Measurements from ENCODE around the gene ADGB. TPM values are rescaled to one million over a fixed set of nuclear protein-coding genes. Genes with fewer than 3 reads are reported as not detected.
A peak's percentile ranks its signal among the peaks of the same experiment; 100 is the strongest.
"Not testable (repeated sequence)": the region's sequence is repeated elsewhere in the genome, so short reads cannot be mapped to it uniquely, and the experiment has no call there.

ADGB gene
- total and polyA plus RNA-seq, 4 donors, result 0.98 to 6.6 (median 1.4) TPM

DNA sequence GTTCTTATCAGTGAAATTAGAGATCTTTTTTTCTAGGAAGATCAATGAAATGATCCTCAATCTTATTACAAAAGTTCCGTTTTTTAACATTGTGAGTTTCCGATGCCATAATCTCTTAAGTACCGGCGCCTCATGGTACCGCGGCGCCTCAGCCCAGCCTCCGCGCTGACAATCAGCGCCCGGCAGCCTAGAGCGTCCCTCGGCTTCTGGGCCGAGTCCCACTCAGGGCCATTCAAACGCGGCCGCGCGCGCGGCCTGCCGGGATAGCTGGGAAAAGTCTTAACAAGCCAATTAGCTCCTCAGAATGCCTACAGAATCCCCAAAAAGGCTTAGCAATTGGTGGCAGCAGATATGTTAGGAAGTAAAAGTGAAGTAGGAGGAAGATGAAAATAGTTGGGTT, 204.8 kb downstream of the ADGB start:
- peak in 2 of 6 donors; percentile 2 to 20 for DNase-seq (ENCODE audit: low read depth in 4 of 6, low spot score in 6 of 6)

DNA sequence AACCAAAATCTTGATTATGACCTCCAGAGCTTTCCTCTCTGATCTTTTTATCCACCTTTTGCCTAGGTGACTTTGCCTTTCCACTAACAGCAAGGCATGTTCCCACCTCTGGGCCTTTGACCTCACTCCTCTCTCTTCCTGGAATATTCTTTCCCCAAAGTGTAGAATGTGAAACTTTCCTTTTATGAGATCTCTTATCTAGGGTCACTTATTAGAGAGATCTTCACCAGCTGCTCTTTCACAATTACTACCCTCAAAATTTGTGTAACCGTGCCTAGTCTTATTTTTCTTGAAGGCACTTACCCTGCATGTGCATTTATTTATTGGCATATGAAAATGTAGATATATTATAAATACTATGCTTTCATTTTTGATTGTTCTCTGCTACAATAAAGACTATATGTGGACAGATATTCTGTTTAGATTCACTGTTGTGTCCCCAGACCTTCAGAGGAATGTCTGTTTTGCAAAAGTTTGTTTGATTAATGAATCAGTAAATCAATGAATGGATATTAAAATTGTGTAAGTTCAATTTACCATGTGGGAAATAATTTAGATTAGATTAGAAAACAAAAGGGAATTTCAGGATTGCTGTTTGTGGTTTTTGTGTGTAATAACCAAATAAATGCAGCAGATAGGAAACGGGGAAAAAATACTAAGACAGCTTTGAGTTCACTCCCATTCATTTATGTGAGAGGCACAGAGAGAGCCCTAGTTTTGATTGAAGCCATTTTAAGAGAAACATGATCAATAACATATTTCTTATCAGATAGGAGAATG, 207.0 kb downstream of the ADGB start:
- no peak for DNase-seq (ENCODE audit: low read depth in 4 of 6, low spot score in 6 of 6)
- Histone ChIP-seq H3K4me3 (ENCODE audit: low read depth, low read length) (no peak overlapping the region), H3K4me1 (ENCODE audit: control insufficient read depth, insufficient read depth, low read length) (no peaks in the 10 kb centered on the region), H3K9me3 (ENCODE audit: control insufficient read depth, insufficient read depth, low read length) (no peaks in the 10 kb centered on the region), H3K27me3 (ENCODE audit: control insufficient read depth, insufficient read depth, low read length) (no peaks in the 10 kb centered on the region), H3K36me3 (ENCODE audit: control insufficient read depth, insufficient read depth, low read length) (no peaks in the 10 kb centered on the region), H3K27ac (ENCODE audit: low read depth, low read length) (no peak overlapping the region)
- WGBS (ENCODE audit: insufficient coverage), result no CpG with 5 or more reads among the region's 2 CpGs

More for the DNA sequence above, 204.8 kb downstream of the ADGB start:
- WGBS (ENCODE audit: insufficient coverage), result 47% methylated on average over 19 of the region's 22 CpGs
- Histone ChIP-seq H3K4me3 (ENCODE audit: low read depth, low read length) (no peak overlapping the region), H3K9me3 (ENCODE audit: control insufficient read depth, insufficient read depth, low read length) (no peaks in the 10 kb centered on the region), H3K27me3 (ENCODE audit: control insufficient read depth, insufficient read depth, low read length) (no peaks in the 10 kb centered on the region), H3K27ac (ENCODE audit: low read depth, low read length) (no peak overlapping the region), H3K4me1 (ENCODE audit: control insufficient read depth, insufficient read depth, low read length) (no peaks in the 10 kb centered on the region), H3K36me3 (ENCODE audit: control insufficient read depth, insufficient read depth, low read length) (no peaks in the 10 kb centered on the region)

DNA sequence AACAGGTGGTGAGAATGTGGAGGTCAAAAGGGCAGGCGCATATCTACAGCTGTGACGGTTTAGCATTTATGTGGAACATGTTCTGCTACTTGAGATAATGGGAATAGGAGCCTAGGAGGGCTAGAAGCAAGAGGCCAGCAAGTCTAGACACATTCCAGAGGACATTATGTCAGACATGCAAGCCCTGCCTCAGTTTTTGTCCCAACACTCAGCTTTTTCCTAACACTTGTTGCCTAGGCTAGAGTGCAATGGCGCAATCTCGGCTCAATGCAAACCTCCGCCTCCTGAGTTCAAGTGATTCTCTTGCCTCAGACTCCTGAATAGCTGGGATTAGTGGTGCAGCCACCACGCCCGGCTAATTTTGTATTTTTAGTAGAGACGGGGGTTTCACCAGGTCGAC, 210.2 kb downstream of the ADGB start:
- H3K27ac ChIP-seq (ENCODE audit: low read depth, low read length); H3K36me3 ChIP-seq (ENCODE audit: control insufficient read depth, insufficient read depth, low read length); DNase-seq (ENCODE audit: low read depth in 4 of 6, low spot score in 6 of 6); H3K4me3 ChIP-seq (ENCODE audit: low read depth, low read length); H3K9me3 ChIP-seq (ENCODE audit: control insufficient read depth, insufficient read depth, low read length); H3K27me3 ChIP-seq (ENCODE audit: control insufficient read depth, insufficient read depth, low read length); H3K4me1 ChIP-seq (ENCODE audit: control insufficient read depth, insufficient read depth, low read length): not testable (repeated sequence)
- 88% methylated on average over 9 of the region's 9 CpGs for WGBS (ENCODE audit: insufficient coverage)

DNA sequence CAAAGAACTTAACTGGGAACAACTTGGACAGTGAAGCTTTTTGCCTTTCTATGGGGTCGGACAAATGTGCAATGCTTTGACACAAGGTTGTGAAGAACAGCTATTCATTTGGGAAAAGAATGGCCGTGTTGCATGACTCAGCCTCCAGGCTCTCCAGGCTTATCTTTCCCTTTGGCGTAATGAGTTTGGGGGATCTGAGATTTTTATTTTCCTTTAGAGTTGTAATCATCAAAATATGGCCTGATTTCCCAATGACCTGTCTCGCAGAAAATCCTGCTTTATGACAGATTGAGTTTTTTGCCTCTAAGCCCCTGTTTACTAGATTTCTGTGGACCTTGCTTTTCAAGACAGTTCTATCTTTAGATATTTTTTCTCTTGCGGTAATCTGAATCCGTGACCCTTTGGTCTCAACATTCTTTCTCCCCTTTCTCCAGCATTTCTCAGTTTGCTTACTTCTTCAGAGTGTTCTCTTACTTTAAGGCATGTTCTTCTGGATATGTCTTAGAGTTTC, 214.1 kb downstream of the ADGB start:
- not testable (repeated sequence) for H3K9me3 ChIP-seq (ENCODE audit: control insufficient read depth, insufficient read depth, low read length); H3K27me3 ChIP-seq (ENCODE audit: control insufficient read depth, insufficient read depth, low read length); H3K36me3 ChIP-seq (ENCODE audit: control insufficient read depth, insufficient read depth, low read length); H3K4me1 ChIP-seq (ENCODE audit: control insufficient read depth, insufficient read depth, low read length); H3K4me3 ChIP-seq (ENCODE audit: low read depth, low read length); H3K27ac ChIP-seq (ENCODE audit: low read depth, low read length); DNase-seq (ENCODE audit: low read depth in 4 of 6, low spot score in 6 of 6)
- WGBS (ENCODE audit: insufficient coverage), result 65% methylated on average over 4 of the region's 6 CpGs

DNA sequence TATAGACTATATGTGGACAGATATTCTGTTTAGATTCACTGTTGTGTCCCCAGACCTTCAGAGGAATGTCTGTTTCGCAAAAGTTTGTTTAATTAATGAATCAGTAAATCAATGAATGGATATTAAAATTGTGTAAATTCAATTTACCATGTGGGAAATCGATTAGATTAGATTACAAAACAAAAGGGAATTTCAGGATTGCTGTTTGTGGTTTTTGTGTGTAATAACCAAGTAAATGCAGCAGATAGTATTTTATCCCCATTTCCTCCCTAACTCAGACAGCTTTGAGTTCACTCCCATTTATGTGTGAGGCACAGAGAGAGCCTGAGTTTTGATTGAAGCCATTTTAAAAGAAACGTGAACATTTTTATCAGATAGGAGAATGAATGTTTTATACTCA, 214.8 kb downstream of the ADGB start:
- no CpG with 5 or more reads among the region's 3 CpGs for WGBS (ENCODE audit: insufficient coverage)
- no peaks in the 10 kb centered on the region for H3K36me3 ChIP-seq (ENCODE audit: control insufficient read depth, insufficient read depth, low read length)
- no peaks in the 10 kb centered on the region for H3K9me3 ChIP-seq (ENCODE audit: control insufficient read depth, insufficient read depth, low read length)
- no peak overlapping the region for H3K27ac ChIP-seq (ENCODE audit: low read depth, low read length)
- no peak for DNase-seq (ENCODE audit: low read depth in 4 of 6, low spot score in 6 of 6)
- H3K4me3 ChIP-seq (ENCODE audit: low read depth, low read length), result no peak overlapping the region
- no peaks in the 10 kb centered on the region for H3K27me3 ChIP-seq (ENCODE audit: control insufficient read depth, insufficient read depth, low read length)
- no peaks in the 10 kb centered on the region for H3K4me1 ChIP-seq (ENCODE audit: control insufficient read depth, insufficient read depth, low read length)

DNA sequence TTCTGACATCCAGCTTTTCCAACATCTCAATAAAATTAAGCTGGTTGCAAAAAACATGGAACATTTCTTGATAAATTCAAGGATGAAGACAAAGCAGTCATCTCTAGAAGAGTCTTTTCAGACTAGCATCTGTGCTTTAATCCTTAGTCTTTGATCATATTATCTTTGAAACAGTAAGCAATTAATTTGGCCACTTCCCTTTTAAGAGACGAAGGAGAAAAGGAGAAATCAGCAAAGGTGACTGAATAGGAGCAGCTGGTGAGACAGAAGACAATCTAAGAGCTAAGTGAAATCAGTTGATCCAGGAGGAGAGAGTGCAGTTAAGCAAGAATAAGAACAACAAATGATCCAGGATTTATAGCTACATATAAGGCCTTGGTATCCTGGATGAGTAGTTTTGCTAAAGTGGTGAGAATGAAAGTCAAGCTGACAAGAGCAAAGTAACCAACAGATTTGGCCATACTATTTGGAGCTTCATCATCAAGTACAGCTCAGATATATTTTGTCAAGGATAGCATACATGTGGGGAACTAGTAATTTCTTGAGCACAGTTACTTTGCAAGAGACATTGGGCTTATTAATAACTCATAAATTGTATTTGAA, 215.5 kb downstream of the ADGB start:
- Histone ChIP-seq H3K9me3 (ENCODE audit: control insufficient read depth, insufficient read depth, low read length) (no peaks in the 10 kb centered on the region), H3K36me3 (ENCODE audit: control insufficient read depth, insufficient read depth, low read length) (no peaks in the 10 kb centered on the region), H3K4me1 (ENCODE audit: control insufficient read depth, insufficient read depth, low read length) (no peaks in the 10 kb centered on the region), H3K4me3 (ENCODE audit: low read depth, low read length) (no peak overlapping the region), H3K27ac (ENCODE audit: low read depth, low read length) (no peak overlapping the region), H3K27me3 (ENCODE audit: control insufficient read depth, insufficient read depth, low read length) (no peaks in the 10 kb centered on the region)
- DNase-seq (ENCODE audit: low read depth in 4 of 6, low spot score in 6 of 6), result no peak
- WGBS (ENCODE audit: insufficient coverage), result no CpG with 5 or more reads among the region's 1 CpG

DNA sequence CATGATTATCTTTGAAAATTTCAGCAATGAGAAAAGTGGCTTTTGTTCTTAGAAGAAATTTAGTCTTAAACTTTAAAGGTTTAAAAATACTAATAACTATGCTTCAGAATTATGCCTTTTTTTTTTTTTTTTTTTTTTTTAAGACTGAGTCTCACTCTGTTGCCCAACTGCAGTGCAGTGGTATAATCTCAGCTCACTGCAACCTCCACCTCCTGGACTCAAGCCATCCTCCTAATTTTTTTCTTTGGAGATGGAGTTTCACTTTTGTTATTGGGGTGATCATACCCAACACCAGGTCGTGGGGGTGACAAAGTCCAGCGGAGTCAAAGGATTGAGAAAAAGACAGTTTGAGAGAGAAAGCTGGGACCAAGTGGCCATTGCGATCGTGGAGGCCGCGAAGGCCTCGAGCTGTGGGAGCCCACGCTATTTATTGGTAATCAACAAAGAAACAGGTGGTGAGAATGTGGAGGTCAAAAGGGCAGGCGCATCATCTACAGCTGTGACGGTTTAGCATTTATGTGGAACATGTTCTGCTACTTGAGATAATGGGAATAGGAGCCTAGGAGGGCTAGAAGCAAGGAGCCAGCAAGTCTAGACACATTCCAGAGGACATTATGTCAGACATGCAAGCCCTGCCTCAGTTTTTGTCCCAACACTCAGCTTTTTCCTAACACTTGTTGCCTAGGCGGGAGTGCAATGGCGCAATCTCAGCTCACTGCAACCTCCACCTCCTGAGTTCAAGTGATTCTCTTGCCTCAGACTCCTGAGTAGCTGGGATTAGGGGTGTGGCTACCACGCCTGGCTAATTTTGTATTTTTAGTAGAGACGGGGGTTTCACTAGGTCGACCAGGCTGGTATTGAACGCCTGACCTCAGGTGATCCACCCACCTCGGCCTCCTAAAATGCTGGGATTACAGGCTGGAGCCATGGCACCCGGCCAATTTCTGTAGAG, 217.0 kb downstream of the ADGB start:
- not testable (repeated sequence) for H3K4me3 ChIP-seq (ENCODE audit: low read depth, low read length); H3K4me1 ChIP-seq (ENCODE audit: control insufficient read depth, insufficient read depth, low read length); DNase-seq (ENCODE audit: low read depth in 4 of 6, low spot score in 6 of 6); H3K27me3 ChIP-seq (ENCODE audit: control insufficient read depth, insufficient read depth, low read length); H3K27ac ChIP-seq (ENCODE audit: low read depth, low read length); H3K9me3 ChIP-seq (ENCODE audit: control insufficient read depth, insufficient read depth, low read length); H3K36me3 ChIP-seq (ENCODE audit: control insufficient read depth, insufficient read depth, low read length)
- WGBS (ENCODE audit: insufficient coverage), result 93% methylated on average over 9 of the region's 18 CpGs

DNA sequence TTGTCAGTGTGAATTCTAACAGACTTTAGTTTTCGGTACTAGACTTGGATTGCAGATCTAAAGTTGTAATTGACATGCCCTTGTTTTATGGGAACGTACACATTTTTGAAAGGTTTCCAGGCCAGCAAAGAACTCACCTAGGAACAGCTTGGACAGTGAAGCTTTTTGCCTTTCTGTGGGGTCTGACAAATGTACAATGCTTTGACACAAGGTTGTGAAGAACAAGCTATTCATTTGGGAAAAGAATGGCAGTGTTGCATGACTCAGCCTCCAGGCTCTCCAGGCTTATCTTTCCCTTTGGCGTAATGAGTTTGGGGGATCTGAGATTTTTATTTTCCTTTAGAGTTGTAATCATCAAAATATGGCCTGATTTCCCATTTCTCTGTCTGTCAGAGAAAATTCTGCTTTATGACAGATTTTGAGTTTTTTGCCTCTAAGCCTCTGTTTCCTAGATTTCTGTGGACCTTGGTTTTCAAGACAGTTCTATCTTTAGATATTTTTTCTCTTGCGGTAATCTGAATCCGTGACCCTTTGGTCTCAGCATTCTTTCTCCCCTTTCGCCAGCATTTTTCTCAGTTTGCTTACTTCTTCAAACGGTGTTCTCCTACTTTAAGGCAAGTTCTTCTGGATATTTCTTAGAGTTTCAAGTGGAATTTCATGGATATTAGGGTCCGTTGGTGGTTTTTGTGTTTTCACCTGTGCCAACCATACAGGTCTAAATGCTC, 221.0 kb downstream of the ADGB start:
- H3K36me3 ChIP-seq (ENCODE audit: control insufficient read depth, insufficient read depth, low read length), result no peaks in the 10 kb centered on the region
- H3K27ac ChIP-seq (ENCODE audit: low read depth, low read length), result no peak overlapping the region
- no peaks in the 10 kb centered on the region for H3K4me1 ChIP-seq (ENCODE audit: control insufficient read depth, insufficient read depth, low read length)
- no peak for DNase-seq (ENCODE audit: low read depth in 4 of 6, low spot score in 6 of 6)
- WGBS (ENCODE audit: insufficient coverage), result 83% methylated on average over 4 of the region's 8 CpGs
- no peaks in the 10 kb centered on the region for H3K9me3 ChIP-seq (ENCODE audit: control insufficient read depth, insufficient read depth, low read length)
- H3K27me3 ChIP-seq (ENCODE audit: control insufficient read depth, insufficient read depth, low read length), result no peaks in the 10 kb centered on the region
- H3K4me3 ChIP-seq (ENCODE audit: low read depth, low read length), result no peak overlapping the region

Measured in spinal cord (tissue), 10 donors.